T-cell (primary cell): ENCODE data around the gene RYR1. TPM values are rescaled to one million over a fixed set of nuclear protein-coding genes. Genes with fewer than 3 reads are reported as not detected.
A peak's percentile ranks its signal among the peaks of the same experiment; 100 is the strongest.

ENCODE experiments used
- ATAC-seq, 4 experiments: fragments of 200-7000 bp in 3 of 4; fragments of 150-1000 bp in 1 of 4; cut with Tn5 transposase; replicated peaks in 1 of 4; 1 replicate in 3 of 4; 2 replicates in 1 of 4; pipeline ENCODE4 v1.10.0; 2021; ENCODE audit warnings: moderate library complexity in 3 of 4, mild to moderate bottlenecking in 2 of 4, moderate number of reproducible peaks in 1 of 4
- CTCF ChIA-PET, 2 donors: fragments of 300-600 bp; sonication (Branson Sonifier 250); formaldehyde crosslinking; loops; one replicate each; lab custom pipeline; 2022; ENCODE audit warnings: antibody characterized with exemption in 2 of 2; lab: Charles Lee
- POLR2A ChIA-PET, 2 donors: fragments of 300-600 bp; sonication (Branson Sonifier 250); formaldehyde crosslinking; loops; one replicate each; lab custom pipeline; 2022; ENCODE audit warnings: antibody characterized with exemption in 2 of 2; lab: Charles Lee
- DNase-seq, 35 experiments: peaks; one replicate each; pipeline versions ENCODE4 v3.0.0 to v3.0.0-alpha.2; 2013 to 2023
- H3K27ac ChIP-seq: one replicate; pipeline ENCODE4 v1.5.1; 2013; ENCODE audit warnings: low read length
- H3K27me3 ChIP-seq, 2 experiments: replicated peaks in 1 of 2; 1 replicate in 1 of 2; 2 replicates in 1 of 2; pipeline versions ENCODE4 v1.6.1 to v1.7.0; 2013; ENCODE audit warnings: low read length in 1 of 2, mixed read lengths in 1 of 2; ENCODE audit not compliant: control insufficient read depth in 2 of 2, insufficient read depth in 2 of 2; ENCODE audit errors: extremely low read depth in 1 of 2
- H3K36me3 ChIP-seq, 2 donors: 1 replicate in 1 of 2; 2 replicates in 1 of 2; pipeline versions ENCODE4 v1.6.1 to v1.7.0; 2013; ENCODE audit warnings: low read length in 1 of 2; ENCODE audit not compliant: control insufficient read depth in 2 of 2, insufficient read depth in 1 of 2; ENCODE audit errors: extremely low read depth in 1 of 2
- H3K4me1 ChIP-seq, 2 experiments: 1 replicate in 1 of 2; 2 replicates in 1 of 2; pipeline versions ENCODE4 v1.6.1 to v1.7.0; 2013; ENCODE audit warnings: low read length in 2 of 2, mixed read lengths in 1 of 2; ENCODE audit not compliant: insufficient read depth in 2 of 2, control insufficient read depth in 1 of 2; ENCODE audit errors: extremely low read depth in 1 of 2
- H3K4me3 ChIP-seq, 2 donors: 1 replicate in 1 of 2; 2 replicates in 1 of 2; pipeline versions ENCODE4 v1.5.1 to v1.7.0; 2013; ENCODE audit warnings: mild to moderate bottlenecking in 2 of 2, low read length in 1 of 2, moderate library complexity in 1 of 2; ENCODE audit not compliant: control insufficient read depth in 1 of 2; ENCODE audit errors: extremely low read depth in 1 of 2
- H3K9me3 ChIP-seq: 2 replicates; pipeline ENCODE4 v1.7.0; 2013
- H3K27ac Mint-ChIP-seq, 2 donors: one replicate each; pipeline ENCODE4 v1.8.0; 2020 to 2021; ENCODE audit warnings: mild to moderate bottlenecking in 2 of 2, mixed read lengths in 2 of 2
- H3K27me3 Mint-ChIP-seq, 2 donors: one replicate each; pipeline ENCODE4 v1.8.0; 2021 to 2022; ENCODE audit warnings: mixed read lengths in 2 of 2
- H3K36me3 Mint-ChIP-seq: one replicate; pipeline ENCODE4 v1.8.0; 2021; ENCODE audit warnings: mixed read lengths
- H3K4me1 Mint-ChIP-seq, 3 donors: one replicate each; pipeline ENCODE4 v1.8.0; 2020 to 2022; ENCODE audit warnings: mixed read lengths in 3 of 3, mild to moderate bottlenecking in 1 of 3
- H3K4me3 Mint-ChIP-seq, 3 donors: one replicate each; pipeline ENCODE4 v1.8.0; 2020 to 2022; ENCODE audit warnings: mild to moderate bottlenecking in 3 of 3, mixed read lengths in 3 of 3, moderate library complexity in 3 of 3
- H3K9me3 Mint-ChIP-seq, 3 donors: one replicate each; pipeline ENCODE4 v1.8.0; 2020 to 2022; ENCODE audit warnings: mixed read lengths in 3 of 3
- WGBS: methylation state at CpG from one replicate; pipeline ENCODE4 v1.1.5; 2013; ENCODE audit warnings: missing lambda C conversion rate; ENCODE audit not compliant: insufficient coverage; 5-methylcytosine and 5-hydroxymethylcytosine counted together
- total RNA-seq, 35 experiments: library from RNA in 6 of 35; stranded (reverse) in 6 of 35; fragments of 120-200 nt in 1 of 35; gene quantifications; one replicate each; pipeline versions ENCODE4 v1.2.1 to v1.2.4 and lab custom pipeline; 2013 to 2026

RYR1 gene
- total RNA-seq, 5 donors from 2014 or later (not counting 1 experiment from before 2014, with no cell fraction given), result 1.1 to 3.8 (median 2.9) TPM

DNA sequence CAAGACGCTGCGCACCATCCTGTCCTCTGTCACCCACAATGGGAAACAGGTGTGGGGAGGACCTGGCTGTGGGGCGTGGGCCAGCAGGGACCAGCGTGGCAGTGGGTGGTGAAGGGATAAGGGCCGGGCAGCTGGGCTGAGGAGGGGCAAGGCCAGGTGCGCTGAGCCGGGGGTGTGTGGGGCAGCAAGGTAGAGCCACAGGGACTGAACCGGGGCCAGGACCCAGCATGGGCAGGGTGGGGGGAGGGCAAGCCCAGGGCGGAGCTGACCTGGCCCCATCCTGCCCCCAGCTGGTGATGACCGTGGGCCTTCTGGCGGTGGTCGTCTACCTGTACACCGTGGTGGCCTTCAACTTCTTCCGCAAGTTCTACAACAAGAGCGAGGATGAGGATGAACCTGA is 146.6 kb downstream of the RYR1 start:
- H3K4me3 ChIP-seq, result no peak overlapping the region
- no peak overlapping the region for H3K27ac ChIP-seq
- H3K36me3 ChIP-seq, result no peaks in the 10 kb centered on the region
- POLR2A ChIA-PET, result no interaction called here
- Mint-ChIP-seq H3K27ac (no peak overlapping the region), H3K36me3 (no peaks in the 10 kb centered on the region), H3K9me3 (no peaks in the 10 kb centered on the region), H3K4me1 (peaks cover 0 to 18% (median 9%) of the 10 kb centered on the region in 3 donors), H3K27me3 (no peaks in the 10 kb centered on the region), H3K4me3 (no peak overlapping the region)
- ATAC-seq (no peak), DNase-seq (no peak)
- H3K27me3 ChIP-seq, result no peaks in the 10 kb centered on the region
- peaks cover 0 to 21% of the 10 kb centered on the region in 2 experiments for H3K4me1 ChIP-seq
- WGBS, result 93% methylated on average over 11 of the region's 15 CpGs
- no peaks in the 10 kb centered on the region for H3K9me3 ChIP-seq
- CTCF ChIA-PET, result no interaction called here

DNA sequence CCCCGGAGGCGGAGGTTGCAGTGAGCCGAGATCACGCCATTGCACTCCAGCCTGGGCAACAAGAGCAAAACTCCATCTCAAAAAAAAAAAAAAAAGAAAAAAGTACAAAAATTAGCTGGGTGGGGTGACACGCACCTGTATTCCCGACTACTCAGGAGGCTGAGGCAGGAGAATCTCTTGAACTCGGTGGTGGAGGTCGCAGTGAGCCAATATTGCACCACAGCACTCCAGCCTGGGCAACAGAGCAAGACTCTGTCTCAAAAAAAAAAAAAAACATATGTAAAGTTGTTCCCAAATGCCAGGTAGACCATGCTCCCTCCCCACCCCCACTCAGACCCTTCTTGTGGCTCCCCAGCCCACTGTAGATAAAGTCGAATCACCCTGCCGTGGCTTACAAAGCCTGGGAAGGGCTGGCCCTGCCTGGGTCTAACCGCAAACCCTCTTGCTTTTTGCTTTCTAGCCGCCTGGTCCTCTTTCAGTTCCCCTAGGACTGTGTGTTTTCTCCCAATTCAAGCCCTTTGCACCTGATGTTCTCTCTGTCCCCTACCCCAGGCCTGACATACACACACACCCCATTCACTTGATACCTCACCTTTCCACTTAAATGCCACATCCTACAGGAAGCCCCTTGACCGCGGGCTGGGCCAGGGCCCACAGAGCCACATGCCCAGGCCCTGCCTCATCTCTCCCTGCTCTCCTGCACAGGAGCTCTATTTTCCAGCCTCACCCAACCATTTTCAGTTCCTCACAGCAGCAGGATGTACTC is 149.9 kb downstream of the RYR1 start:
- no peaks in the 10 kb centered on the region for H3K27me3 Mint-ChIP-seq
- no peak overlapping the region for H3K4me3 ChIP-seq
- no peaks in the 10 kb centered on the region for H3K9me3 ChIP-seq
- no peak overlapping the region for H3K27ac ChIP-seq
- no peak for DNase-seq
- ChIA-PET POLR2A (no interaction called here), CTCF (no interaction called here)
- H3K27me3 ChIP-seq, result no peaks in the 10 kb centered on the region
- peaks cover 0 to 21% of the 10 kb centered on the region in 2 experiments for H3K4me1 ChIP-seq
- no peak overlapping the region for H3K27ac Mint-ChIP-seq
- WGBS, result 80% methylated on average over 7 of the region's 14 CpGs
- H3K4me1 Mint-ChIP-seq, result peaks cover 6 to 18% (median 9%) of the 10 kb centered on the region in 3 donors
- no peak for ATAC-seq
- H3K36me3 Mint-ChIP-seq, result peaks cover 10% of the 10 kb centered on the region
- H3K36me3 ChIP-seq, result peaks cover 0 to 15% of the 10 kb centered on the region in 2 donors
- no peak overlapping the region for H3K4me3 Mint-ChIP-seq
- H3K9me3 Mint-ChIP-seq, result no peaks in the 10 kb centered on the region

DNA sequence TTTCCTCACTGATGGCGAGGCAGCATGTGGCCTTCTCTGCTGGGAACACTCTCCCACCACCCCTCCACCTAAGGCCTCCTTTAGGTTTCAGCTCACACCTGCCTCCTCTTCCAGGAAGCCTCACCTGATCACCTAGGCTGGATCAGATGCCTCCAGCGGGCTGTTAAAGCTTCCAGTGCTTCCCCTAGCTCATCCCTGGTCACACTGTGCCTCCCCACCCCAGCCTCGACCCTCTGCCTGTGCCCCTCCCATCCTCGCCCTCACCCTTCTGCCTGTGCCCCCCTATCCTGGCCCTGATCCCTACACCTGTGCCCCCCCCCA is 150.5 kb downstream of the RYR1 start:
- no peak overlapping the region for H3K27ac ChIP-seq
- Mint-ChIP-seq H3K9me3 (no peaks in the 10 kb centered on the region), H3K4me3 (no peak overlapping the region), H3K4me1 (peaks cover 6 to 13% (median 9%) of the 10 kb centered on the region in 3 donors), H3K27me3 (no peaks in the 10 kb centered on the region), H3K27ac (no peak overlapping the region), H3K36me3 (peaks cover 12% of the 10 kb centered on the region)
- H3K9me3 ChIP-seq, result no peaks in the 10 kb centered on the region
- no peaks in the 10 kb centered on the region for H3K27me3 ChIP-seq
- no peak overlapping the region for H3K4me3 ChIP-seq
- no peak for ATAC-seq
- peaks cover 0 to 17% of the 10 kb centered on the region in 2 experiments for H3K4me1 ChIP-seq
- ChIA-PET POLR2A (no interaction called here), CTCF (no interaction called here)
- H3K36me3 ChIP-seq, result peaks cover 3 to 17% of the 10 kb centered on the region in 2 donors
- DNase-seq, result no peak
- 69% methylated on average over 3 of the region's 4 CpGs for WGBS

DNA sequence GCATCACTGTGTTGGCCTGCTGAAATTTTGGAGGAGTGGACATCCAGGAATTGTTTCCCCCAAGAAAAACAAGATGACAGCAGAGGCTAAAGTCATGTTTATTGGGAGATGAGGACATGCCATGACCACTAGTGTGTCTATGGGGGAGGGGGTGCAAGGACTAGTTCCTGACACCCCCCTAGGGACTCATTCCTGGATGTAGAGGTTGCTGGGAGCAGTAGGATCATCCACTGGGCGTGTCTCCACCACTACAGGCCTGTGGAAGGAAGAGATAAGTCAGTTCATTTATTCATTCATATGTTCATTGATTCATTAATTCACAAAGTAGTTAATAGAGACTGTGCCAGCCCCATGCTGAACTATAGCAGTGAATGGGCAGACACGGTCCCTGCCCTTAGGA is 154.1 kb downstream of the RYR1 start:
- H3K27me3 Mint-ChIP-seq, result no peaks in the 10 kb centered on the region
- Histone ChIP-seq H3K4me3 (no peak overlapping the region), H3K4me1 (peaks cover 0 to 6% of the 10 kb centered on the region in 2 experiments), H3K27me3 (no peaks in the 10 kb centered on the region), H3K9me3 (no peaks in the 10 kb centered on the region), H3K36me3 (peaks cover 4 to 42% of the 10 kb centered on the region in 2 donors), H3K27ac (no peak overlapping the region)
- ATAC-seq, result no peak
- no peaks in the 10 kb centered on the region for H3K9me3 Mint-ChIP-seq
- H3K4me1 Mint-ChIP-seq, result peaks cover 4 to 6% (median 4%) of the 10 kb centered on the region in 3 donors
- H3K27ac Mint-ChIP-seq, result peak overlapping the region; percentile 1 to 49
- CTCF ChIA-PET, result no interaction called here
- H3K36me3 Mint-ChIP-seq, result peaks cover 23% of the 10 kb centered on the region
- H3K4me3 Mint-ChIP-seq, result no peak overlapping the region
- POLR2A ChIA-PET, result no interaction called here
- 100% methylated on average over 1 of the region's 2 CpGs for WGBS
- DNase-seq, result no peak

DNA sequence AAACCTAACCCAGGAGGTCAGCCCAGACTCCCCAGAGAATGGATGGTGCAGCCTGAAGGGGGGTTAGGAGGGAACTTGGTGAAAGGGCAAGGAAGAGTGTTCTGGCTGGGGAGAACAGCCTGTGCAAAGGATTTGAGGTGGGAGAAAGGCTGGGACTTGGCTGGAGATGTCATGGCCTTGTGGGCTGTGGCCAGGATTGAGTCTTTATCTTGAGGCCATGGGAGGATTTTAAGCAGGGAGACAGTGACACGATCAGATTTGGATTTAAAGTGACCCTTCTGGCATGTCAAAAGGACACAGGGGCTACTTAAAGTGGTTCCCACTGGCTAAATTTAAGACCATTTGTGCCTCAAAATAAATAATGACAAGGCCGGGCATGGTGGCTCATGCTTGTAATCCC is 154.6 kb downstream of the RYR1 start:
- H3K4me3 ChIP-seq, result no peak overlapping the region
- peak overlapping the region; percentile 1 to 49 for H3K27ac Mint-ChIP-seq
- peaks cover 23% of the 10 kb centered on the region for H3K36me3 Mint-ChIP-seq
- DNase-seq (no peak), ATAC-seq (no peak)
- ChIA-PET POLR2A (no interaction called here), CTCF (interaction anchor here in 1 of 2 donors (0.6 kb wide), 1 partner anchor 218 kb away, joined by 6 read pairs; no protein-coding TSS in a partner anchor)
- no peaks in the 10 kb centered on the region for H3K27me3 Mint-ChIP-seq
- peaks cover 0 to 6% of the 10 kb centered on the region in 2 experiments for H3K4me1 ChIP-seq
- no peak overlapping the region for H3K4me3 Mint-ChIP-seq
- H3K27ac ChIP-seq, result no peak overlapping the region
- H3K9me3 ChIP-seq, result no peaks in the 10 kb centered on the region
- no peaks in the 10 kb centered on the region for H3K9me3 Mint-ChIP-seq
- 83% methylated on average over 2 of the region's 2 CpGs for WGBS
- no peaks in the 10 kb centered on the region for H3K27me3 ChIP-seq
- peaks cover 4 to 45% of the 10 kb centered on the region in 2 donors for H3K36me3 ChIP-seq
- H3K4me1 Mint-ChIP-seq, result peaks cover 4 to 6% (median 4%) of the 10 kb centered on the region in 3 donors

DNA sequence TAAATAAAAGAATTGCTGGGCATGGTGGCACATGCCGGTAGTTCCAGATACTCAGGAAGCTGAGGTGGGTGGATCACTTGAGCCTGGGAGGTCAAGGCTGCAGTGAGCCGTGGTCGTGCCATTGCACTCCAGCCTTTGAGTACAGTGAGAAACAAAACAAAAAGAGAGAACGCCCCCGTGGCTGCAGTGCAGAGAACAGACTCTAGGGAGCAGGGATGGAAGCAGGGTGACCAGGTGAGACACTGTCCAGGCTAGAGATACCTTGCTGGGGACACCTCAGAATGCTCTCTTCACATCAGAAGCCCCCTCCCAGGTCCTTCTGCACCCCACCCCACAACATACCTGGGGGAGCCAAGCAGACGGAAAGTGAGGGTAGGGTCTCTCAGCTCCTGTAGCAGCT is 159.4 kb downstream of the RYR1 start:
- no peak overlapping the region for H3K4me3 ChIP-seq
- H3K27me3 Mint-ChIP-seq, result no peaks in the 10 kb centered on the region
- H3K4me3 Mint-ChIP-seq, result no peak overlapping the region
- peaks cover 0 to 3% (median 1%) of the 10 kb centered on the region in 3 donors for H3K4me1 Mint-ChIP-seq
- H3K36me3 Mint-ChIP-seq, result peaks cover 38% of the 10 kb centered on the region
- no peaks in the 10 kb centered on the region for H3K4me1 ChIP-seq
- H3K27ac ChIP-seq, result no peak overlapping the region
- no peak for ATAC-seq
- ChIA-PET POLR2A (no interaction called here), CTCF (no interaction called here)
- H3K9me3 Mint-ChIP-seq, result no peaks in the 10 kb centered on the region
- no peak for DNase-seq
- H3K27ac Mint-ChIP-seq, result no peak overlapping the region
- WGBS, result 95% methylated on average over 3 of the region's 6 CpGs
- H3K36me3 ChIP-seq, result peaks cover 7 to 70% of the 10 kb centered on the region in 2 donors
- no peaks in the 10 kb centered on the region for H3K9me3 ChIP-seq
- H3K27me3 ChIP-seq, result no peaks in the 10 kb centered on the region
